Activated CD4-positive, alpha-beta T cell treated with anti-CD3 and anti-CD28 coated beads, Interleukin-2, amount 50 U/mL, for 1 hour (primary cell): Measurements from ENCODE around the gene RBPJ.
"Not testable (repeated sequence)": the region's sequence is repeated elsewhere in the genome, so short reads cannot be mapped to it uniquely, and the experiment has no call there.

Experiments used
- DNase-seq: peaks from one replicate; pipeline ENCODE4 v3.0.0-alpha.2; 2020

RBPJ gene

DNA sequence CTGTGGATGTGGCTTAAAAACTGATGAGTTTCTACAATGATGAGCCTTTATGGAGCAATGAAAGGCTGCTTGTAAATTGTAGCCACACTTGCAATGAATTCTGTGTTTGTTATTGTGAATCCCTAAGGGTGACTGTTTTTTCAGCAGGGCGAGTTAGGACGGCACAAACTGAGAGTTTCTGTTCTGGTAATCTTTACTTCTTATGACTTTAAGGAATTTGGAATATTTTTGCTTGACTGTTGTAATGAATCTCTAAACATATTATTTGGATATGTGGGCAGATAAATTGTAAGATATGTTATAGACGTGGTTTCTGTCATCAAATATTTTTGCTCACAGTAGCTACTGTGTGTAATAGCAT is 22.2 kb downstream of the RBPJ start:
- no peak for DNase-seq

DNA sequence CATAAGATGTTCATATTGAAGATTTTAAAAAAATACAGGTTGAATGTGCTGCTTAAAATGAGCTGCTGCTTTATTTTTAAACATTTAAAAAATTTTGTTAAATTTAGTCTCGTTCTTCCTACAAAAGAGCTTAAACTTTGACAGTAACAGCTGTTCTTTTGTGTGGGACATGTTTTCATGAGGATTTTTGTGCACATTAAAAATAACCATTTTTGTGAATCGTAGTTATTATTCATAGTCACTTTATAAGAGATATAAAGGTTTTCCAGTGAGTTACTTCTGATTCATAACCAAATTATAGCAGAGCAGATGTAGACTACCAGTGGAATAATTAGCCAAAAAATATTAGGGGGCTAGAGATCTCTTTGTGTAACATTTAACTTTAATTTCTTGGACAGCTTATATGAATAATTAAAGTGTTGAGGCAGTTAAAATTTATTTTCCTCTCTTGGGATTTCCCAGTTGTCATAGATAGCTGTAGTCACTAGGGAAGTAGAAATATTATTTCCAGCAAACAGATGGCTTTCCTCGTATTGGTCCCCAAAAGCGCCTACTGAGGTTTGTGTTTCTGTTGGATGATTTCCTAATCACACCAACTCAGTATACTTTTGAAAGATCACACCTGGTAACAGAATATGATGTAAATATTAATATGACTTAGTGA is 24.2 kb downstream of the RBPJ start:
- no peak for DNase-seq

DNA sequence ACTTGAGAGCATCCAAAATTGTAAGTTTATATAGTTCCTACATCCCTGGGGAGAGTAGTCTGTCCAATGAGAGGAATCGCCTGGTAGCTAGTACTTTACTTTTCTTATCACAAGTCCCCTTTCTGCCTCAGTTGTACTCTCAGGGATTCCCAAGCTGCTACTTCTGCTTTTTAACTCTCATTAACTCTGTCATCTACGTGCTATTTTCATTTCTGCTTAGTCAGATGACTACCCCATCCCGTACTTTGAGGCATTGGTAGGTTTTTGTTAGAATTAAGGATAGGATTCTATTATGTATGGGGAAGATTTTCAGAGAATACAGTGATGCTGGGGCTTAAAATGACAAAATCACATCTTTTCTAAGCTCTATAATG is 24.7 kb downstream of the RBPJ start:
- DNase-seq: no peak

DNA sequence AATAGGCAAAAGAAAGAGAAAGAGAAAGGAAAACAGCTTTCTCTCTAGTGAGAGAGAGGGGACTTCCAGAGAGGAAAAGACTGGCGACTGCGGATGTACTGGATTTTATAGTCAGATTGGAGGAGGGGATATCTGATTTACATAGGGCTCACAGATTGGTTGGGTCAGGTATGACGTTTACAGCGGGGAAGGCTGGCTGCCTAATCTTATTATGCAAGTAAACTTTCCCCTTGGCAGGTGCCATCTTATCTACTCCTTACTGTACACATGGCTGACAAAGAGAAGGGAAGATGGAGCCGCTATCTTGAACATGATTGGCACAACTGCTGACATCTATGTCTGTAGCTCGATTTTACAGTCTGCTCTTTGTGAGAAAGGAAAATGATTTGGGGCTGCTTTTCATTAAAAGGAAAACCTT is 25.4 kb downstream of the RBPJ start:
- no peak for DNase-seq

DNA sequence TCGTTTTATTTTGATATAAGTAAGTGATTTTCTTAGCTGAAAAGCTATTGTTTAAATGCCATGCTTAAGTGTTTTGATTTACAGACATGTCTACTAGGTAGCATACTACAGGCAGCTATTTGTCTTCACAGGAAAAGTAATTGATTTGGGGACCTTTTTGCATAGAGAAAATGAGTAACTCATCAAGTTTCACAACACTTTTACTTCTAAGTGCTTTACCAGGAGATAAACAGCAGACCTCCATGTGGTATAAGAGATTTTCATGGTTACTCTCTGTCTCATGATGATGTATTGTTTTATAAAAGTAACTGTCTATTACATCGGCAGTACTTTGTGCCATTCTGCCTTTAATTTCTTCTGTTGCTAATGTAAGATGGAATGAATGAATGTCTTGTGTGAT is 28.7 kb downstream of the RBPJ start:
- no peak for DNase-seq

DNA sequence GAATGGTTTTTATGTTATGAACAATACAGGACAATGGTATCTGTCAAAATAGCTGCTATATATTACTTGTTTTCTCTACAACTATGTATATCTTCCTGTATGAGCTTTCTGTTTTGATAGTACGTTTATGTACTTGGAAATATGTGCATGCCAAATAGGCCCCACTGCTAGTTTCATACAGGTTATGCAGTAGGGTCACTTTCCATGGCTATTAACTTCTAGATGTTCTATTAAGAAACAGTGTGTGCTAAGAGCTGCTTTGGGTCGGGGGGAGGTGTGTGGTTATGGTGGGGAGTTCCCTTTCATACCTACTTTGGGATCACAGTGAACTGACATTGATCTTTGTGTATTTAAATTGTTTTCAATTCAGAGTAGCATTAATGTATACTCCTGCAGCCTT is 30.9 kb downstream of the RBPJ start:
- no peak for DNase-seq

DNA sequence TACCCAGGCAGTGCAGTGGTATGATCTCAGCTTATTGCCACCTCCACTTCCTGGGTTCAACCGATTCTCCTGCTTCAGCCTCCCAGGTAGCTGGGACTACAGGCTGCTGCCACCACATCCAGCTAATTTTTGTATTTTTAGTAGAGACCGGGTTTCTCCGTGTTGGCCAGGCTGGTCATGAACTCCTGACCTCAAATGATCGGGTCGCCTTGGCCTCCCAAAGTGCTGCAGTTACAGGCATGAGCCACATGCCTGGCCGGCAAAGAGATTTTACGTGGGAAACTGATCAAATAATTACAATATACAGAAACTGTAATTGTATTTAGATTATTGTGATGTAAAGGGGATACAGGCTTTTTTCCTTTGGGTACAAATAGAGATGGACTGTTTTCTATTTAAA is 33.7 kb downstream of the RBPJ start:
- DNase-seq: no peak

DNA sequence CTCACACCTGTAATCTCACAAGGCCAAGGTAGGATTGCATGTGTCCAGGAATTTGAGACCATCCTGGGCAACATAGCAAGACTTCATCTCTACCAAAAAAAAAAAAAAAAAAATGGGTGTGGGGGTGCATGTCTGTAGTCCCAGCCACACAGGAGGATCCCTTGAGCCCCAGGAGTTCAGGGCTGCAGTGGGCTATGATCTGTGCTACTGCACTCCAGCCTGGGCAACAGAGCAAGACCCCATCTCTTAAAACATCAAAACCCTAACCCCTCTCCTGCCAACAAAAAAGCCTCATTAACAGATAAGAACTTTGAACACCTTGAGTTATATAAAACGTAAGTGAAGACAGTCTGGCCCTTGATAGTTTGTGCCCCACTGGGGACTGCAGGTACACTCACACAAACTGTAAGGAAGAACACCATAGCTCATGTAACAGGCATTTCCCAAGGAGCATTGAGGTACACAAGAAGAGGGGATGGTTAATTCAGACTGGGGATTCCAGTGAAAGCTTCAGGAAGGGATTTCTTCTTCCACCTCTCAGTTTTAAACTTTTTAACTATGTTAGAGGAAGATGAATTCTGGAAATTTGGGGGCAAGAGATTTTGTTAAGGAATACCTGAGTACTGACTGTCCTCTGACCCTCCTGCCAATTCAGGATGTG is 34.7 kb downstream of the RBPJ start:
- DNase-seq: no peak

DNA sequence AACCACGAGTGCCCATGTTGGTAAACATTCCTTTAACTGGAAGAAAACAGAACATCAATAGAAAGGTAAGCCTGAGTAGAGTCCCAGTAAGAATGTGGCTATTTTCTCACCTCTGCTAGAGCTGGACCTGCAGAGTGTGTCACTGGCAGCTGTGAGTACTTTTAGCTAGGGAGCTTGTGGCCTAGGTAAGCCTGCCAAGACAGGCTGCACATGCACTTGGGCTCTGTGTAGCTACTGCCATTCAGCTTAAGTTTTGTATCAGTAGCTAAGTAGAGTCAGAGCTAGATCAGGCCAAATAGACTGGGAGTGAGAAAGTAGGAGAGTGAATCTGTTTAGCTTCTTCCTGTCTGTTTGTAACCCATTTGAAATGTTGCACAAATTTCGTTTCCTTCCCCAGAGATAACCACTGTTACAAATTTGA is 35.3 kb downstream of the RBPJ start:
- no peak for DNase-seq

DNA sequence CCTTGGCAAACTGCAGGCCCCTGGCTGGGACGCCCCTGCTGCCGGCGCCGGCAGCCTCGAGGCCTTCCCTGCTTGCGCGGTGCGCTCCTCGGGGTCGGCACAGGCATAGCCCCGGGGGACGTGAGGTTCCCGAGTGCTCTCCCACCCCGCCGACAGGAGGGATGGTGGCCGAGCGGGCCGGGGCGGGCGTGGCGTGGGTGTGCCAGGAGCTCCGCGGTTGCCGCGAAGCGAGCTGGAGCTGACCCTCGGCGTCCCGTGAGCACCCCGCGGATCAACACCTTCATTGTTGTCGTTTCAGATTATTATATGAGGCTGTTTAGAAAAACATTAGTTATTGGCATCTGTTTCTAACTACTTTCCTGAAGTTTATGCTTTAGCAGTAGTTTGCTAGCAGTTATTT is 38.7 kb downstream of the RBPJ start:
- not testable (repeated sequence) for DNase-seq

DNA sequence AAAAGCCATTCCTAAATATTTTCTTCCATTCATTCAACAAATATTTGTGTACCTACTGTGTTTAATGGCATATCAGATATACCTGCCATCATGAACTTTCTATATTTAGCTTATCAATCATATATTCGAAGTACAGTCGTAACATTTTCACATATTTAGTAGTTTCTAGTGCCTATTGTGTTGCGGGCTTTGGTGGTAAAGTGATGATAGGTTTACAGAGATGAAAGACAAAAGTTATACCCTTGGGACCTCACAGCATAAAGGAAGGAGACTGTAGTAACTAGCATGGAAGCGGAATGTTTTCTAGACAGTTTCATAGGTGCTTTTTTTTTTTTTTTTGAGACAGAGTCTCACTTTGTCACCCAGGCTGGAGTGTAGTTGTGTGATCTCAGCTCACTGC is 39.5 kb downstream of the RBPJ start:
- DNase-seq: no peak

DNA sequence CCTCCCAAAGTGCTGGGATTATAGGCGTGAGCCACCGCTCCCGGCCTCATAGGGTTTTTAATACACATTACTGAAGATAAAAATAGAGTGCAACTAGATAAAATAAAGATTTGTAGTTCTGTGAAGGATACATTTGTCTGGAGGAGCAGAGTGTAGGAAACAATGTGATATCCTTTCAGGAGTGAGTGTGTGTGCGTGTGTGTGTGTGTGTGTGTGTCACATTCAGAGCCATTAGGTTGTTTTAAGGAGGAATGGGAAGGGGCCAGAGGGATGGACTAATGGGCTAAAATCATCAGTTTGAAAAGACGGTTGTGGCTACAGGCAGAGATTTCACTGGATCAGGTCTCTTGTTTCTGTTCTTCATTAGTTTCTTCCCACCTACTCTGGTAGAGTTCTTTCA is 40.0 kb downstream of the RBPJ start:
- DNase-seq: no peak

DNA sequence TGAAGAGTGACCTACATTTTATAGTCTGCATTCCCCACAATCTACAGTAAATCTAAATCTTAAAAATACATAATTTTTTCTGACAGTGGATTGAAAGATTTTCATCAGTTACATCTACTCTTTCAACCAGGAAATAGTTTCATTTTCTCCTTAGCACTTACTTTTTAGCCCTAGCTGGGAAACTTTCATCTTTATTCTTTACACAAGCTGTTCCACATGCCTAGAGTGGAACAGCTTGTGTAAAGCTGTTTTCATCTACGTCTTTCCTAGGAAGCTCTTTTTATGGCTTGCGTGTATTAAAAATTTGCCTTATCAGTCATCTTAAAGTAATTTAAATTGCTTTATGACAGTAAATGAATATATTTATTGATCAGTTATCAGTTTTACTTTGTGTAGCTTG is 40.5 kb downstream of the RBPJ start:
- no peak for DNase-seq

DNA sequence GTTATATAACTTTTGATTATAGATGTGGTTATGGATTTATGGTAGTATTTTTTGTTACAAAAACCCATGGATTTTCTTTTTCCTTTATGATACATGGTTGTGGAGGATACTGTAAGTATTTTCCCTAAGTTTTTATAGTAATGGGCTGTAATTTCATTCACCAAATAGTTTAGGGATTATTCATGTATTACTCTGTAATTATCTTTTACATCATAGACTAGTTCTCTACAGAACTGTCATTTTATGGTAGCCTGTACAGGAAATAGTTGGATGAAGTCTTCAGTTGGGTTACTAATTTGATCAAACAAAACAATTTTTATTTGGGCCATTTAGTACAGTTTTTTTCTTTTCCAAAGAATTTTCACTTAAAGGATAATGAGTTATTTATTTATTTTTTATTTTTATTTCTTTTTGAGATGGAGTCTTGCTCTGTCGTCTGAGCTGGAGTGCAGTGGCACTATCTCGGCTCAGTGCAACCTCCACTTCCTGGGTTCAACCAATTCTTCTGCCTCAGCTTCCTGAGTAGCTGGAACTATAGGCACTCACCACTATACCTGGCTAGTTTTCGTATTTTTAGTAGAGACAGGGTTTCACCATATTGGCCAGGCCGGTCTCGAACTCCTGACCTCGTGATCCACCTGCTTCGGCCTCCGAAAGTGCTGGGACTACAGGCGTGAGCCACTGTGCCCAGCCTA is 42.1 kb downstream of the RBPJ start:
- no peak for DNase-seq

DNA sequence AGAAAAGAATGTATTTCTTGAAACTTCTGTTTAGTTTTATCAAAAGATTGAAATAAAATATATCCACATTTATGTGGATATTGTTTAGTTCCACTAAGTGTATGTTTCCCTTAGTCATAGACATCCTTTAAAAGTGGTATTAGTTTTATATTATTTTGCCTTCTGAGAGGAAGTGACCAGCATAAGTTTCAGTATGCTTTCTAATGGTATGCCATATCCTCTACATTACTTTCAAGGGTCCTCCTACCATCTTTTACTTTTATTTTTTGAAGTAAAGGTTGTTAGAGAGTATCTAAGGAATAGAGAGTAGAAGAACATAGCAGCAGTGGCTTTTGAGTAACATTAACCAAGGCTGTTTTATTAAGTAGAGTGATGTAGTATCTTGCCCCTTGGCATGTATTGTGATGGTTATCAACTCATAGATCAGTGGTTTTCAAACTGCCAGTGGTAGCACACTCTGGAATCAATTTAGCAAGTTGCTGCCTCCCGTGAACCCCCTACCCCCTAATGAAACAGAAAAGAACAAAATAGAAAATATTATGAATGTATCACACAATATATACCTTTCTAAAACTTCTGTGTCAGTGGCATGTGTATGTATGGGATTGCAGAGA is 44.8 kb downstream of the RBPJ start:
- DNase-seq: no peak

DNA sequence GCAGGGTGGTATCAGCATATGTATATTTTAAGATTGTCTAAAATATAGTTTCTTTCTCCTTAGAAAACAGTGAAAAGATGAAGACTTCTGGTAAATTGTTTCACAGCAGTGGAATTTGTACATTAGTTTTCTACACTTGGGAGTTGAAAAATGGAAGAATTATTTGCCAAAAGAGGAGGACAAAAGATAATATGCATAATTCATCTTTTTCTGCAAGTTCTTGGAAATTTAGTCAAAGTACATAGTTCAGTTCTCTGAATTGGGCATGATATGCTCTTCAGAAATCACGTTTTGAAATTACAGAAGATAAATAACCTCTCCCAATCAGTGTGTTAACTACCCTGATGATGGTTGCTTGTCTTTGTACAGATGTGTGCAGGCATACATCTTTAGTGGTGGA is 47.0 kb downstream of the RBPJ start:
- DNase-seq: no peak

DNA sequence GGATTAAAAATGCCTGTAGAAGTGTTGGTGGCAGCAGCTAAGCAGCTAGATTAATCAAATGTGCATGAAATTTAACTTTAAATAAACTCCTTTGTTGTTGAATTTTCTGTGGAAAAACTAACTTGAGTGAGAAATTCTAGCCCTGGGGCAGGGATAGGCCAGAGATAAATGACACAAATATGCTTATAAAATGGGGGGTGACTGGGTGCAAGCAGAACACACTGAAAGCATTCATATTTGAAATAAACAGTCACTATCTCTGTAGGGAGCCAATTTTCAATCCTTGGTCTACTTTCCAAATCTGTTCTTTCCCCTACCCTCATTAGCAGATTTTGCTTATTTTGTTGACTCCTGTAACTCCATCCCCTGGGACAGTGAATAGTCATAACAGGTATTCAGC is 47.9 kb downstream of the RBPJ start:
- no peak for DNase-seq

DNA sequence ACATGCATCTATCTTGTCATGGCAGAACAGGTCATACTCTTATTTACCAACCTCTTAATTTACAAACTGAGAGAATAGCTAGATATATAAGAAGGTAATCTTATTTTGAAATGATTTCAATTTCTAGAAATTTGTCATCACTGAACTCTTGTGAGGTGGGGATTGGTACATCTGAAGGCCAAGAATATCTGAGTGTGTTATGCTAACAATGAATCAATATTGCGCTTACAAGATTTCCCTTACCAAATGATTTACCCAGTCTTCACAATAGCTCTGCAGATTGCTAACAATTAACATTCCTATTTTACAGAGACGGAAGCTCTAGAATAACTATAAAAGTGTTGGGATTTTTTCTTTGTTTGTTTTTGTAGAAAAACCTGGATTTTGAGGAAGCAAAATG is 48.3 kb downstream of the RBPJ start:
- no peak for DNase-seq

DNA sequence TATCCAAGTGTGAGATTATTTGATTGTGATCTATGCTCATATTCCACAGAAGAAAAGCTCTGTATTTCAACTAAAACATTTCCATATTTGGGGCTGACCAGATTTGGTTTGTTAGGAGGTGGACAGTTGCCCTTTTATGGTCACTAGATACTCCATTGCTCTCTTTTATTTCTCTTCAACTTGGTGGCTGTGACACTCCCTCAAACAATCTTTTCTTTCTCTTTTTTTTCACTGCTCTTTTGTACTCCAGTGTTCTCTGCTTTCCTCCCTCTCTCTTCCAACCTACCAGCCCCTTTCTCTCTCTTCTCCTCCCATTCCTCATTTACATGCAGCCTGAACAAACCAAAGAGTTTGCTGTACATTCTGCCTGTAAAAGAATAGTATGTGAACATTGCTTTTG is 48.8 kb downstream of the RBPJ start:
- DNase-seq: no peak

DNA sequence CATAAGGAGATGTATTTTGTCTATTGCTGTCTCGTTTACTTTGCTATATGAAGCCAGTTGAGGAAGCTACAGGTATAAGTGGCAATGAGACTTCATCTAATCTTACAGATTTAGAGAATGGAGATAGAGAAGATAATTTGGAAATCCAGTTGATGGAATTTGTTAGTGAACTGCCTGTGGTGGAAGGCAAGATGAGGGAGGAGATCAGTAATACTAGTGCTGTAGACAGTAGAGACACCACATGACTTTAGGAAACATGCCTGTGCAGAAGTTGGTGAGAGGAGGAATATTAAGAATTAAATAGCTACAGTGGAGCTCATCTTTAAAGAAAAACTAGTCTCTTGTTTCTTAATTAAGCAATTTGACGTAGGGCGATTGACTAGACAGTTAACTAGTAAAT is 51.3 kb downstream of the RBPJ start:
- DNase-seq: no peak

DNA sequence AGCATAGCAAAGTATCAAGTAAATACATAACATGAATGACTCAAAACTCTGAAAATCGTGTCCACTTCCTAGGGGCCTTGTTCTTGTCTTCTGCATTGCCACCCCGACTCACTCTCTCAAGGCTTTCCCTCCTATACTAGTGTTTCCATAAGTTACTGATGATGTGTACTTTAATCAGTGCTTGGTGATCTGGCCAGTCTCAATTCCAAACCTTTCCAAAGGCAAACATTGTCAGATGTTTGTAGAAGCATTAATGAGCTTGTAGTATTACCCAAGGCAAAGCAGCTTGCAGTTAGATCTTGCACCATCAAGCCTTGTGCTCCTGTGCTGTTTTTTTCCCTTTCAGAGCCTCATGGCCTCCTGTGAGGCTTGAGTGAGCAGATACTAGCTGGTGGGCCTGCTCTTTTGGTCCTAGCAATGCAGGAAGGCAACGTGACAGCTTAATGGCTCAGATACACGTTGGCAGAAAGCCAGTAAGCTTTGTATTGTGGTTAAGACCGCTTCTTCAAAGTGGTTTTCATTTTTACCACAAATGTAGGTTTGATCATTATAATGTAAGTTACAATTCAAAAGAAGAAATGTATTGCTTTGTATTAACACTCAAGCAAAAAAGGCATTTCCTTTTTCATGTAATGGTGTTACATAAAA is 51.8 kb downstream of the RBPJ start:
- DNase-seq: peak; percentile 12

DNA sequence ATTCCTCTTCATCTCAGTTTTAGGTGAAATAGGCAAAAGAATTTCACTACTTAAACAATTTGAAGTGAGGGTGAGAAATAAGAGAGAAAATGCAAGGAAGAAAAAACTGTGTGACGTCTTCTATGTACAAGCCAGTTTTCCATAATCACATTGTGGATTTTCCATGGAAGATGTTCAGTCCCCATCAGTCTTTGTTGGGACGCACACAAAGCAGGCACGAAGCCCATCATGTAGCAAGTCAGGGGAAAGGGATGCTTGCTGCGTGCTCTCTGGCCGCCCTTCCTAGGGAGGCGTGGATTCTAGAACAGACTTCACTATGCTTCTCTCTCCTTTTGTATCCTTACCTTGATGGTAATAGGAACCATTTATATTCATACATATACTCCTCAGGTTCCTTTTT is 54.7 kb downstream of the RBPJ start:
- DNase-seq: no peak
